Measurements from ENCODE around the gene ALK.

The ALK gene

GRCh38 chr2:29336341-29337241 lies 584.8 kb downstream of the ALK start:
- peak; percentile 94 for DNase-seq

GRCh38 chr2:29335396-29335795 lies 586.0 kb downstream of the ALK start:
- DNase-seq, result no peak

- no peak for DNase-seq
Observed at GRCh38 chr2:29334706-29335105, 586.7 kb downstream of the ALK start.

GRCh38 chr2:29332540-29332939 lies 588.8 kb downstream of the ALK start:
- no peak for DNase-seq

- DNase-seq, result no peak
Observed at GRCh38 chr2:29329899-29330298, 591.5 kb downstream of the ALK start.

- DNase-seq, result no peak
Observed at GRCh38 chr2:29326926-29327325, 594.5 kb downstream of the ALK start.

- DNase-seq, result no peak
Observed at GRCh38 chr2:29325544-29325943, 595.8 kb downstream of the ALK start.

GRCh38 chr2:29323961-29324360 lies 597.4 kb downstream of the ALK start:
- DNase-seq, result peak; percentile 90

- no peak for DNase-seq
Observed at GRCh38 chr2:29323301-29323700, 598.1 kb downstream of the ALK start.

GRCh38 chr2:29322011-29322410 lies 599.4 kb downstream of the ALK start:
- DNase-seq, result no peak

- no peak for DNase-seq
Observed at GRCh38 chr2:29317801-29318485, 603.4 kb downstream of the ALK start.

- no peak for DNase-seq
Observed at GRCh38 chr2:29317077-29317517, 604.3 kb downstream of the ALK start.

GRCh38 chr2:29314816-29315571 lies 606.4 kb downstream of the ALK start:
- DNase-seq, result no peak

GRCh38 chr2:29311458-29311857 lies 609.9 kb downstream of the ALK start:
- DNase-seq, result no peak

GRCh38 chr2:29310650-29311348 lies 610.6 kb downstream of the ALK start:
- DNase-seq, result no peak

- DNase-seq, result peak; percentile 58
Observed at GRCh38 chr2:29309090-29310029, 612.0 kb downstream of the ALK start.

GRCh38 chr2:29308366-29308765 lies 613.0 kb downstream of the ALK start:
- no peak for DNase-seq

- DNase-seq, result no peak
Observed at GRCh38 chr2:29307519-29307918, 613.9 kb downstream of the ALK start.

GRCh38 chr2:29305762-29306161 lies 615.6 kb downstream of the ALK start:
- DNase-seq, result no peak

- peak; percentile 10 for DNase-seq
Observed at GRCh38 chr2:29304399-29305060, 616.9 kb downstream of the ALK start.

GRCh38 chr2:29296585-29296984 lies 624.8 kb downstream of the ALK start:
- no peak for DNase-seq

All from NCI-H2171 treated with DMSO at 0.1 percent for 48 hours (cell line).